ENCODE measurements around the gene SOCS3.

Gene SOCS3

GRCh38 chr17:78367193-78367592 is 7.3 kb upstream of the SOCS3 start:
- DNase-seq (ENCODE audit: low spot score) = no peak

- peak; percentile 57 for DNase-seq (ENCODE audit: low spot score)
Observed at GRCh38 chr17:78366109-78366848, 6.4 kb upstream of the SOCS3 start.

GRCh38 chr17:78365561-78366108 is 5.8 kb upstream of the SOCS3 start:
- DNase-seq (ENCODE audit: low spot score) = no peak

- DNase-seq (ENCODE audit: low spot score) = no peak
Observed at GRCh38 chr17:78364436-78365281, 4.8 kb upstream of the SOCS3 start.

GRCh38 chr17:78362671-78363070 is 2.8 kb upstream of the SOCS3 start:
- DNase-seq (ENCODE audit: low spot score) = no peak

GRCh38 chr17:78362232-78362631 is 2.4 kb upstream of the SOCS3 start:
- no peak for DNase-seq (ENCODE audit: low spot score)

GRCh38 chr17:78361225-78361701 is 1.4 kb upstream of the SOCS3 start:
- no peak for DNase-seq (ENCODE audit: low spot score)

- DNase-seq (ENCODE audit: low spot score) = peak; percentile 85
Observed at GRCh38 chr17:78360371-78361224, 721 bp upstream of the SOCS3 start.

GRCh38 chr17:78359321-78359996 is 418 bp downstream of the SOCS3 start:
- no peak for DNase-seq (ENCODE audit: low spot score)

GRCh38 chr17:78358538-78359320 is 1.1 kb downstream of the SOCS3 start:
- no peak for DNase-seq (ENCODE audit: low spot score)

GRCh38 chr17:78357672-78358537 is 2.0 kb downstream of the SOCS3 start:
- no peak for DNase-seq (ENCODE audit: low spot score)

GRCh38 chr17:78357177-78357586 is 2.7 kb downstream of the SOCS3 start:
- no peak for DNase-seq (ENCODE audit: low spot score)

GRCh38 chr17:78356101-78356713 is 3.7 kb downstream of the SOCS3 start:
- peak; percentile 98 for DNase-seq (ENCODE audit: low spot score)

GRCh38 chr17:78355701-78356100 is 4.2 kb downstream of the SOCS3 start:
- no peak for DNase-seq (ENCODE audit: low spot score)

GRCh38 chr17:78355045-78355641 is 4.7 kb downstream of the SOCS3 start:
- DNase-seq (ENCODE audit: low spot score) = peak; percentile 47

GRCh38 chr17:78353834-78354233 is 6.0 kb downstream of the SOCS3 start:
- DNase-seq (ENCODE audit: low spot score) = no peak

GRCh38 chr17:78351449-78352006 is 8.3 kb downstream of the SOCS3 start:
- no peak for DNase-seq (ENCODE audit: low spot score)
